SK-N-SH treated with all-trans-retinoic acid at 6 μM for 48 hours (cell line): Measurements from ENCODE around the gene RASL11B.

ENCODE experiments used
- ISL1 ChIP-seq: fragments of 250-450 bp; sonication (Bioruptor Pico); IDR thresholded peaks from 2 replicates; pipeline ENCODE4 v2.1.2; 2022; ENCODE audit warnings: mild to moderate bottlenecking, moderate library complexity
- ZFP3 ChIP-seq: fragments of 250-450 bp; sonication (Bioruptor Pico); IDR thresholded peaks from 2 replicates; pipeline ENCODE4 v1.5.0; 2020; ENCODE audit warnings: mild to moderate bottlenecking, moderate library complexity
- TF ChIP-seq, protein P1 (sequence below): fragments of 250-450 bp; sonication (Bioruptor Pico); IDR thresholded peaks from 2 replicates; pipeline ENCODE4 v1.8.0; 2020; ENCODE audit warnings: mild to moderate bottlenecking, moderate library complexity, borderline replicate concordance
- TF ChIP-seq, protein P2 (sequence below): fragments of 250-450 bp; sonication (Bioruptor Pico); IDR thresholded peaks from 2 replicates; pipeline ENCODE4 v1.5.0; 2020; ENCODE audit warnings: mild to moderate bottlenecking, moderate library complexity

DNA sequence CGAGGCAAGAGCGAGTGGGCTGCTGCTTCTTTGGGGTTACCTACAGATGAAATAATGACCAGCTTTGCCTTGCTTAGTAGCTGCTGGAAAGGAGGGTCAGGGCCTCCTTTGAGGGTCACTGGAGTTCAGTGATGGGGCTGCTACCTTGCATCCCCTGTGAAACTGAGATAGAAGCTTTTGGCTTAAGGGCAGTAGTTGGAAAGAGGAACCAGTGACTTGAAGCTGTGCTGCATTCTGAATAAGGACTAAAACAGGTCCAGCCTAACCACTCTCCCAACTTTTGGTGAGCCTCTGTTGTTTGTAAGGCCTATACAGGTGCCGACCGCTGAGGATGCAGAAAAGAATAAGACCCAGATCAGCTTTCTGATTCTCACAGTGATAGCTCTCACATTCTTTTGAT is 41.2 kb downstream of the RASL11B start:
- TF ChIP-seq, protein P1, sequence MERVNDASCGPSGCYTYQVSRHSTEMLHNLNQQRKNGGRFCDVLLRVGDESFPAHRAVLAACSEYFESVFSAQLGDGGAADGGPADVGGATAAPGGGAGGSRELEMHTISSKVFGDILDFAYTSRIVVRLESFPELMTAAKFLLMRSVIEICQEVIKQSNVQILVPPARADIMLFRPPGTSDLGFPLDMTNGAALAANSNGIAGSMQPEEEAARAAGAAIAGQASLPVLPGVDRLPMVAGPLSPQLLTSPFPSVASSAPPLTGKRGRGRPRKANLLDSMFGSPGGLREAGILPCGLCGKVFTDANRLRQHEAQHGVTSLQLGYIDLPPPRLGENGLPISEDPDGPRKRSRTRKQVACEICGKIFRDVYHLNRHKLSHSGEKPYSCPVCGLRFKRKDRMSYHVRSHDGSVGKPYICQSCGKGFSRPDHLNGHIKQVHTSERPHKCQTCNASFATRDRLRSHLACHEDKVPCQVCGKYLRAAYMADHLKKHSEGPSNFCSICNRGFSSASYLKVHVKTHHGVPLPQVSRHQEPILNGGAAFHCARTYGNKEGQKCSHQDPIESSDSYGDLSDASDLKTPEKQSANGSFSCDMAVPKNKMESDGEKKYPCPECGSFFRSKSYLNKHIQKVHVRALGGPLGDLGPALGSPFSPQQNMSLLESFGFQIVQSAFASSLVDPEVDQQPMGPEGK (CRISPR knock-in tag) = no peak
- TF ChIP-seq ZFP3 (CRISPR knock-in tag) (no peak), ISL1 (no peak)
- TF ChIP-seq, protein P2, sequence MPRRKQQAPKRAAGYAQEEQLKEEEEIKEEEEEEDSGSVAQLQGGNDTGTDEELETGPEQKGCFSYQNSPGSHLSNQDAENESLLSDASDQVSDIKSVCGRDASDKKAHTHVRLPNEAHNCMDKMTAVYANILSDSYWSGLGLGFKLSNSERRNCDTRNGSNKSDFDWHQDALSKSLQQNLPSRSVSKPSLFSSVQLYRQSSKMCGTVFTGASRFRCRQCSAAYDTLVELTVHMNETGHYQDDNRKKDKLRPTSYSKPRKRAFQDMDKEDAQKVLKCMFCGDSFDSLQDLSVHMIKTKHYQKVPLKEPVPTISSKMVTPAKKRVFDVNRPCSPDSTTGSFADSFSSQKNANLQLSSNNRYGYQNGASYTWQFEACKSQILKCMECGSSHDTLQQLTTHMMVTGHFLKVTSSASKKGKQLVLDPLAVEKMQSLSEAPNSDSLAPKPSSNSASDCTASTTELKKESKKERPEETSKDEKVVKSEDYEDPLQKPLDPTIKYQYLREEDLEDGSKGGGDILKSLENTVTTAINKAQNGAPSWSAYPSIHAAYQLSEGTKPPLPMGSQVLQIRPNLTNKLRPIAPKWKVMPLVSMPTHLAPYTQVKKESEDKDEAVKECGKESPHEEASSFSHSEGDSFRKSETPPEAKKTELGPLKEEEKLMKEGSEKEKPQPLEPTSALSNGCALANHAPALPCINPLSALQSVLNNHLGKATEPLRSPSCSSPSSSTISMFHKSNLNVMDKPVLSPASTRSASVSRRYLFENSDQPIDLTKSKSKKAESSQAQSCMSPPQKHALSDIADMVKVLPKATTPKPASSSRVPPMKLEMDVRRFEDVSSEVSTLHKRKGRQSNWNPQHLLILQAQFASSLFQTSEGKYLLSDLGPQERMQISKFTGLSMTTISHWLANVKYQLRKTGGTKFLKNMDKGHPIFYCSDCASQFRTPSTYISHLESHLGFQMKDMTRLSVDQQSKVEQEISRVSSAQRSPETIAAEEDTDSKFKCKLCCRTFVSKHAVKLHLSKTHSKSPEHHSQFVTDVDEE = no peak
